ENCODE results near the gene ITGAL.
"Not testable (repeated sequence)": the region's sequence is repeated elsewhere in the genome, so short reads cannot be mapped to it uniquely, and the experiment has no call there.

DNA sequence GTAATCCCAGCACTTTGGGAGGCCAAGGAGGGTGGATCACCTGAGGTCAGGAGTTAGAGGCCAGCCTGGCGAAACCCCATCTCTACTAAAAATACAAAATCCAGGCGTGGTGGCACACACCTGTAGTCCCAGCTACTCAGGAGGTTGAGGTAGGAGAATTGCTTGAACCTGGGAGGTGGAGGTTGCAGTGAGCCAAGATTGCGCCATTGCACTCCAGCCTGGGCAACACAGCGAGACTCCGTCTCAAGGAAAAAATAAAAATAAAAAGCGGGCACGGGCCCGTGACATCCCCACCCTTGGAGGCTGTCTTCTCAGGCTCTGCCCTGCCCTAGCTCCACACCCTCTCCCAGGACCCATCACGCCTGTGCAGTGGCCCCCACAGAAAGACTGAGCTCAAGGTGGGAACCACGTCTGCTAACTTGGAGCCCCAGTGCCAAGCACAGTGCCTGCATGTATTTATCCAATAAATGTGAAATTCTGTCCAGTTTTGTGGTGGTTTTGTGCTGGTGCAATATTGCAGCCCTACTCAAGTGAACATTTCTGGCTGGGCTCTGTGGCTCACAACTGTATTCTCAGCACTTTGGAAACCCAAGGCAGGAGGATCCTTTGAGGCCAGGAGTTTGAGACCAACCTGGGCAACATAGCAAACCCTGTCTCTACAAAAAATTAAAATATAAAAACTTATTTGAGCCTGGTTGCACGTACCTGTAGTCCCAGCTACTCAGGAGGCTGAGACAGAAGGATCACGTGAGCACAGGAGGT, 50.3 kb downstream of the ITGAL start:
- TF ChIP-seq, protein P1, sequence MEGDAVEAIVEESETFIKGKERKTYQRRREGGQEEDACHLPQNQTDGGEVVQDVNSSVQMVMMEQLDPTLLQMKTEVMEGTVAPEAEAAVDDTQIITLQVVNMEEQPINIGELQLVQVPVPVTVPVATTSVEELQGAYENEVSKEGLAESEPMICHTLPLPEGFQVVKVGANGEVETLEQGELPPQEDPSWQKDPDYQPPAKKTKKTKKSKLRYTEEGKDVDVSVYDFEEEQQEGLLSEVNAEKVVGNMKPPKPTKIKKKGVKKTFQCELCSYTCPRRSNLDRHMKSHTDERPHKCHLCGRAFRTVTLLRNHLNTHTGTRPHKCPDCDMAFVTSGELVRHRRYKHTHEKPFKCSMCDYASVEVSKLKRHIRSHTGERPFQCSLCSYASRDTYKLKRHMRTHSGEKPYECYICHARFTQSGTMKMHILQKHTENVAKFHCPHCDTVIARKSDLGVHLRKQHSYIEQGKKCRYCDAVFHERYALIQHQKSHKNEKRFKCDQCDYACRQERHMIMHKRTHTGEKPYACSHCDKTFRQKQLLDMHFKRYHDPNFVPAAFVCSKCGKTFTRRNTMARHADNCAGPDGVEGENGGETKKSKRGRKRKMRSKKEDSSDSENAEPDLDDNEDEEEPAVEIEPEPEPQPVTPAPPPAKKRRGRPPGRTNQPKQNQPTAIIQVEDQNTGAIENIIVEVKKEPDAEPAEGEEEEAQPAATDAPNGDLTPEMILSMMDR (IDR thresholded peaks at IDR 0.05) = not testable (repeated sequence)
- not testable (repeated sequence) for TF ChIP-seq POLR2A (IDR thresholded peaks at IDR 0.05)

Measured in heart left ventricle (tissue), 13 donors.